A549 treated with AZD9567 at 1 μM for 4 hours (cell line): ENCODE data around the gene MFAP3. TPM values are rescaled to one million over a fixed set of nuclear protein-coding genes. Genes with fewer than 3 reads are reported as not detected.

Source experiments
- total RNA-seq: library from RNA; stranded (reverse); fragments of 200-300 nt; extraction: Qiagen RNA extraction; gene quantifications from 5 replicates; pipeline ENCODE4 v1.2.3, GENCODE V29; 2022; ENCODE audit not compliant: insufficient read depth

MFAP3 gene
- total RNA-seq: 20.3 to 29.0 TPM (median 25.7 TPM) in 5 replicates

GRCh38 chr5:154038707-154039457 is at the start of gene MFAP3, which contains the start of gene FAM114A2:
Gene MFAP3, plus strand, starts transcription at chr5:154038967. Its CDS starts 10,756 bp downstream, at chr5:154049723.
Gene FAM114A2, minus strand, starts transcription at chr5:154038910. Its CDS starts 3,957 bp downstream, at chr5:154034953.

Other genes starting within 250 kb of the MFAP3 start
- gene FAM114A2, start 57 bp upstream of the MFAP3 start, total RNA-seq: 8.5 to 9.8 TPM (median 9.2 TPM) in 5 replicates
- gene GALNT10, start 151.8 kb downstream of the MFAP3 start, total RNA-seq: 67.9 to 99.4 TPM (median 79.2 TPM) in 5 replicates